Activated T-helper 1 cell treated with Interleukin-2 at 50 U/mL for 16 hours (primary cell): ENCODE results near the gene INPP5D.
"Not testable (repeated sequence)": the region's sequence is repeated elsewhere in the genome, so short reads cannot be mapped to it uniquely, and the experiment has no call there.

ENCODE experiments used
- DNase-seq: peaks from one replicate; pipeline ENCODE4 v3.0.0-alpha.2; 2020; ENCODE audit warnings: low read depth

Gene INPP5D

GRCh38 chr2:233093721-233094120 is 33.6 kb downstream of the INPP5D start:
- no peak for DNase-seq

DNA sequence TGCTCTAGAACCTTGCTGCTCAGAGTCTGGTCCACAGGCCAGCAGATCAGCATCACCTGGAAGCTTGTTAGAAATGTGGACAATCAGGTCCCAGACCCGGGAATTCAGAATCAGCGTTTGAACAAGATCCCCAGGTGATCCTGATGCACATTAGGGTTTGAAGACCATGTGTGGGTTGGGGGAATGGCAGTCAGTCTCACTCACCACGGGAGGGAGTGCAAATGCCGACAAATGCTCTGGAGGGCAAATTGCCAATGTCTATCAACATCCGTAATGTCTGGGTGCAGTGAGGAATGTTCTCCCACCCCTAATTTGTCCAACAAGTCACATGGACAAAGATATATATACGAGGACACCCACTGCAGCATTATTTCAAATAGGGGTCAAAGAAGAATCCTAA is 34.5 kb downstream of the INPP5D start:
- DNase-seq: no peak

GRCh38 chr2:233096006-233096405 is 35.9 kb downstream of the INPP5D start:
- DNase-seq: no peak

DNA sequence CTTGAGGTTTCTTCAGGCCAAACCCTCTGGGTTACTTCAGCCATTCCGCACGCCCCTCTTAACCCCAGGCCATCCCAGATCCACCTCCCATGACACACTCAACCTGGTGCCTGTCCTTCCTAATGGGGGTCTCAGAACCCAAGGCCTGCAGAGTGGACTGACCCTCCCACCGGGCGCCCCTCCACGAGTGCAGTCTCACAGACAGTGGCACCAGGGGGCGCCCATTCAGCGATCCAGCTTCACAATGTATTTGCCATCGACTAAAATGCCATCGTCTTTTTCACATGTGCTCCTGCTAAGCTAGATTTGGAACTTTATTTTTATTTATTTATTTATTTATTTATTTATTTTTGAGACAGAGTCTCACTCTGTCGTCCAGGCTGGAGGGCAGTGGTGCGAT is 38.5 kb downstream of the INPP5D start:
- DNase-seq: no peak

GRCh38 chr2:233099820-233100191 is 39.7 kb downstream of the INPP5D start:
- not testable (repeated sequence) for DNase-seq

GRCh38 chr2:233100192-233100998 is 40.3 kb downstream of the INPP5D start:
- DNase-seq: peak; percentile 26

DNA sequence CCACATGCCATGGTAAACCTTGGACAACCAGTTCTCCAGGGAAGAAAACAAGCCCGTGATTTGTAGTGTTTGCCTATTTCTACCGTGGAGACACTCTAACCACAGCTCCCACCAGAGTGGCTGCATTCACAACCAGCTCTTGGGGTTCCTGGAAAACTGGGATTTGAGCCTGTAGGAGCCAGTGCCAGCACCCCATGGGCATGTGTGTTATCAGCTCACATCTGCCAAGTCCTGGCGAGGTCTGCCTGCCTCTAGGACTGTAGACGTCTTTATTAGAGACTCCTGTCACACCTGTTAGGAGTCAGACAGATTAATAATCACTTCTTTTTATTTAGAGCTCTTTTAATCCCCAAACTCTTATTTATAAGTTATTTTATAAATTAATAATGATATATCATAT is 41.0 kb downstream of the INPP5D start:
- DNase-seq: no peak

DNA sequence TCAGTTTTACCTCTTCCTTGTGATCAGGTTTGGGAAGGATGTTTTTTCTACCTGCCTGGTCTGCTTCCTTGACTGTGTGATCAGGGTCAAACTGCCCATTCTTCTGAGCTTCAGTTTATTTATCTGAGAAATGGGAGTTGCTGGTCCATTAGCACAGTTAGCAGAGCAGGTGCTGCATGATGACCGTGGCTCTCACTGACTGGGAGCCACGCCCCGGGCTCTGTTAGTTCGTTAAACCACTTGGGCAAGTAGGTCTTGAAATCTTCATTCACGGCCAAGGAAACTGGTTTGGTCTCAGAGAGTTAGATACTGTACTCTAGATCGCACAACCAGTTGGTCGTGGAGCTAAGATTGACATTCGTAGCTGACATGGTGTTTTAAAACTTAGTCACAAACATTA is 41.7 kb downstream of the INPP5D start:
- no peak for DNase-seq

DNA sequence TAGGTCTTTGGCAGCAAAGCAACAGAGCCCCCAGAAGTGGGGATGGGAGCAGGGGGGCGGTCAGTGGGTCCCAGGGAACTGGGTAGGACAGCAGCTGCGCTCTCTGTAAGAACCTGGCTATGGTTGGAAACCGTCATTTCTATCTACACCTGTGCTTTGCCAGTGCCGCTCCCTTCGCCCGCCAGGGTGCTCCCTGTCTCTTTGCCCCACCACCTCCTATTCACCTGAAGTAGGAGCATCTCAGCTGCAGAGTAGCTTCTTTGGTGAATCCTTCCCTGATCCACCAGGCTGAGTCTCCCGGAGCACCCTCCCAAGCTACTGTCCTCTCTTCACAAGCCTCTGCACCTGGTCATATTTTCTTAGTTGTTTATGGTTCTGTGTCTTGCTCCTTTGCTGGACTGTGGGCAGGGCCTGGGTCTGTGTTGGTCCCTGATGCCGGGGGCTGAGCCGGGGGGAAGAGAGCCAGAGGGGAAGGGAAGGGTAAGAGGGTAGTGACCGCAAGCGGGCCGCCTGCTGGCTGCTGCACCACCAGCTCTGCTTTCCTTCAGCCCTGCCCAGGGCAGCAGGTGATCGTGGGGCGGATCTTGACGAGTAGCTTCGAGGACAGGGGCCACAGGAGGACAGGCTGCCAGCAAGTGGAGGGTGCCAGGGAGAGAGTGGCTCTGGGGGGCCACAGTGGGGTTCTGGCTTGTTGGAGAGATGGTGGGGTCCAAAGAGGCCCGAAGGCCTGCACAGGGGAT is 45.2 kb downstream of the INPP5D start:
- no peak for DNase-seq

DNA sequence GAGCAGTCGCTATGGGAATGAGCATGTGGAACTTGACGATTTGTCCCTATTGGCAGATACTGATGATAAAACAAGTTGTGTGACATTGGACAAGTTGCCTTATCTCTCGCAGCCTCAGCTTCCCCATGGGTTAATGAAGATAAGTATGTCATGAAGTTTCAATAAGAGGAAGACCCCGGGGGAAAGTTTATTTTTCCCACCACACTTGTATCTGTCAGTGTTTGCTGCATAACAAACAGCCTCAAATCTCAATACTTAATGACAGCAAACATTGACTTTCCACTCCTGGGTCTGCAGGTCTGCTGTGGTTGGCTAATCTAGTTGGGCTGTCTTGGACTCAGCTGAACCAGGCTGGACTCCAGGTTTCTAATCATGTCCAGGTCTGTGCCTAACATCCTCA is 45.8 kb downstream of the INPP5D start:
- no peak for DNase-seq

DNA sequence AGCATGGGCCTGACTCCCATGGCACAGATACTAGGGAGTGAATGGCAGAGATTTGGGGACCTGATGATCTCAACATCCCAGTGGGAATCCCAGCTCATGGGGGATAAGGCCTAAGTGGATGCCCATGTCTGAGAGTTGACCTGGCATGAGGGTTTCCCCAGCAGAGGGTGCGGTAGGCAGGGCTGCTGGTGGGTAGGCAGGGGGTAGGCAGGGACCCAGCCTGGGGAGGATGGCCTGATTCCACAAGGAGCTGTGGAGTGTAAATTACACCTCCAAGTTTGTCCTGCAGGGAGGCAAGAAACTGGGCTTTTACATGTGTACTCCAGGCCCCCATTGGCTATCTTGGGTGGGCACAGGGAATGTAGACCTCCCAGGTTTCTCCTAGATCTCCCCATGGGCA is 46.9 kb downstream of the INPP5D start:
- DNase-seq: no peak

- DNase-seq: no peak
These were observed 47.7 kb downstream of the INPP5D start for GRCh38 chr2:233107831-233108300.

DNA sequence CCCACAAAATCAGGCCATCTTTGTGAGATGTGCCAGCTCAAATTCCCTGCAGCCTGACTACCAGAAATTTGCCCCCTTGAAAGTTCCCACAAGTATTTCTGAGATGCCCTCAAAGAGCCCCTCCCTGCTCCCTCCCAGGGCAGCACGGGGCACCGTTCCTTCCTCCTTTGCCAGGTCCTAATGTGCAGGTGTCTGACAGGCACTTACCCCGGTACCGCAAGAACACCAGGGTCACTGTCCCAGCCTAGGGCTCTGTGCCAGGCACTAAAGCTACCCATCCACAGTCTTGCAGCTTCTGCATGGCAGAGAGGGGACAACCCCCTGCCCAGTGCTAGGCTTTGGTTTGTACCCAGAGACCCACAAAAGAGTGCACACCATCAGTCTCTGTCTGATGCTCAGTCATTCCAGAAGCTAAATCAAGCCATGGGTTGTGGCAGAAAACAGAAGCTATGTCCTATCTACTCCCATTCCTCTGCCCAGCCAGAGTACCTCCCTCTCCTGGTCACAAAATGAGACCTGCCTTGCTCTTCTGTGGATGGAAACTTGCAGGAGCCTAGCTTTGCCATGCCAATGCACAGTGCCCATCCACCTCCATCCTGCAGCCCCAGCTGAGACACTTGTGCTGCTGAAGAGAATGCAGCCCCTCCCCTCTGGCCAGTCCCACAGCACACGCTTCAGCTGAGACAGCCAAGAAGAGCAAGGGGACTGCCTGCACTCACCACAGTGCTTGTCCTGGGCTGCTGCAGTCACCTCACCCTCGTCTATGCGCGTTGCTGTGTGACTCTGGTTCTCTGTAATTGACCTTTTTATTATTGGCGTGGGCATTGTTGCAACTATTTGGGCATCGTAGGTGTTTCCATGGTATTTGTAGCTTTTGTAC is 48.7 kb downstream of the INPP5D start:
- no peak for DNase-seq

GRCh38 chr2:233111427-233111826 is 51.3 kb downstream of the INPP5D start:
- DNase-seq: no peak

DNA sequence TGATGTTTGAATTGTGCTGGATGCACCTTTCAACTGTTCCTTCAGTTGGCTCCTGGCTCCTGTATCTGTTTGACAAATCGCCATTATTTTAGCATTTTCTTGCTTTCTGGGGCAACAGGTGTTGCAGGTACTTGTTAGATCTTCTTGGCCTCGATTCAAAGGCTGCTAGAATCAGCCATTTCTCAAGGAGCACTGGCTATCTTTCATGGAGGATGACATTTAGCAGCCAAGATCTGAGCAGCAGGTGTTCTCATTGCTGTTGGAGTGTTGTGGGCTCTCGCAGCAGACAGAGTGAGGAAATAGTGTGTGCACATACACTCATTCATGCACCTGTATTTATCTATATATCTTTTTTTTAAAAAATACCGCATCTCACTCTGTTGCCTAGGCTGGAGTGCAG is 52.2 kb downstream of the INPP5D start:
- no peak for DNase-seq

DNA sequence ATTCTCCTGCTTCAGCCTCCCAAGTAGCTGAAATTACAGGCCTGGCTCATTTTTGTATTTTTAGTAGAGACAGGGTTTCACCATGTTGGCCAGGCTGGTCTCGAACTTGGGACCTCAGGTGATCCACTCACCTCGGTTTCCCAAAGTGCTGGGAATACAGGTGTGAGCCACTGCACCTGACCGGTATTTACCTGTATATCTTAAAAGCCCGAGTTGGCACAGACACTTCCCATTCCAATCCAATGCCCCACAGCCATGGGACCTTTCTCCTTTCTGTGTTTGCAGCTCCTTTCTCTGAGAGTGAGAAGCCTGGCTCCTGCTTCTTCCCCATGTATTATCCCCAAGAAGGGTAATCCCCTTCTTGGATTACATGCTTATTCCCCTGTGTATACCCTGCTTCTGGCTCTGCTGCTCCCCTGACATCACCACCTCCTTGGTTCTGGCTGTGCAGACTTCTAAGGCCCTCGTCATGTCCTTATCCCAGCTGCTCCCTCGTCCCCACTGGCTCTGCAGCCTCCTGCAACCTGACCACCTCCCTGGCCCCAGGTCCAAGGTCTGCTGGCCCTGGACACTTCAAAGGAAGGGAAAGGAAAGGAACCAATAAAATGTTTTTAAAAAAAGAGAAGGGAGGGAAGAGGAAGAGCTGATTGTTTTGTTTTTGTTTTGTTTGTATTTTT is 52.8 kb downstream of the INPP5D start:
- DNase-seq: no peak

- no peak for DNase-seq
These were observed 54.3 kb downstream of the INPP5D start for GRCh38 chr2:233114421-233114861.

GRCh38 chr2:233115121-233115520 is 55.0 kb downstream of the INPP5D start:
- DNase-seq: no peak

DNA sequence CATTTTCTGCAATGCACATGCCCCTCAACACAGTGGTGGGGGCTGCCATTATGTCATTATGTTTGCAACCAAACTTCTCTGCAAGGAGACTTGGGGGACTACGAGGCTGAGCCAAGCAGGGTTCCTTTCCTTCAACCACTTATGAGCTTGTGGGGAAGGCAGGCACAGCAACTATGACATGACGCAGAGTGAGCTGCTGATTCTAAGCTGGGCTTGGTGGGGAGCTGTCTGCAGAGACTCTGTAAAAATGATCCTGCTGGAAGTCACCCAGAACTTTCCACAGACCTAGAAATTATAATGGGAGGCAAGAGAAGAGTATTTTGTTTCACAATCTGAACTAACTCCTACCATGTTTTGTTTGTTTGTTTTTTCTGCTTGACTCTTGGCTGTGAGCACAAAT is 55.6 kb downstream of the INPP5D start:
- DNase-seq: no peak

DNA sequence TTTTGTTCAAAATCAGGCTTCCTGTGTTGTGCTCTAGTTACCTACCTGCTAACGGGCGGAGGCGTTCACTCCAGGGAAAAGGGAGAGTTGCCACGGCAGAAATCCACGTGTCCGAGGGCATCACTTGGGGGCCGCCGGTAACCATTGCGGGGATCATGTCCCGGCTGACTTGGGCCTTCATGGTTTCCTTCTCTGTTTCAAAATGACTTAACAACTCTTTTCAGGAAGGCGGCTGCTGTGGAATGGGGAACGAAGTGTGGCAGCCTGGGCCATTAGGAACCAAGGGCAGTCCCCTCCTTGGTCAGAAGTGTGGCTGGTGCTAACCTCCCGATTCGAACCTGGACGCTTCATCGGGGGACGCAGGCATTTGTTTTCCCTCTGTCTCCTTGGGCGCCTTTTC is 56.8 kb downstream of the INPP5D start:
- DNase-seq: no peak

- DNase-seq: no peak
These were observed 57.2 kb downstream of the INPP5D start for GRCh38 chr2:233117351-233117750.
